Left ventricle myocardium superior (tissue), 1 donor: Measurements from ENCODE around the gene JADE3. TPM values are rescaled to one million over a fixed set of nuclear protein-coding genes. Genes with fewer than 3 reads are reported as not detected.
A peak's percentile ranks its signal among the peaks of the same experiment; 100 is the strongest.

Source experiments
- ATAC-seq: fragments of 200-7000 bp; cut with Tn5 transposase; one replicate; pipeline ENCODE4 v1.9.1; 2020; ENCODE audit warnings: mild to moderate bottlenecking, moderate library complexity
- DNase-seq: peaks from one replicate; pipeline ENCODE4 v3.0.0-alpha.2; 2020
- intact Hi-C: fragments of 100-400 bp; cut with micrococcal nuclease; formaldehyde crosslinking; loops from one replicate; pipeline ENCODE4 v1.11.0; 2022
- long read RNA-seq: library from polyadenylated mRNA; unstranded; transcript quantifications from one replicate; pipeline ENCODE4 v2.0.0, GENCODE V29; 2021
- total RNA-seq: library from RNA; stranded (reverse); fragmentation: NEBNext Ultra II Directional; extraction: Animal tissue kit (Norgen Biotek cat#: 25700); gene quantifications from one replicate; pipeline ENCODE4 v1.2.1, GENCODE V29; 2021
- donor health status: DM: no; HTN: yes; CAD: no; lungs with severe emphysema.

JADE3 gene
- total RNA-seq, result 9.5 TPM
- long read RNA-seq, partial matches to known transcripts, result 5 of 5 reads
- long read RNA-seq, other reads (novel, unspliced or antisense), result 0 of 5 reads

- ATAC-seq (peak; percentile 95), DNase-seq (peak; percentile 86)
- intact Hi-C loops, result no loop called here
These were observed at the start of gene JADE3 for GRCh38 chrX:46912098-46912602. Gene JADE3 (plus strand): TSS chrX:46912421. CDS start chrX:46984895, 72,474 bp downstream.

DNA sequence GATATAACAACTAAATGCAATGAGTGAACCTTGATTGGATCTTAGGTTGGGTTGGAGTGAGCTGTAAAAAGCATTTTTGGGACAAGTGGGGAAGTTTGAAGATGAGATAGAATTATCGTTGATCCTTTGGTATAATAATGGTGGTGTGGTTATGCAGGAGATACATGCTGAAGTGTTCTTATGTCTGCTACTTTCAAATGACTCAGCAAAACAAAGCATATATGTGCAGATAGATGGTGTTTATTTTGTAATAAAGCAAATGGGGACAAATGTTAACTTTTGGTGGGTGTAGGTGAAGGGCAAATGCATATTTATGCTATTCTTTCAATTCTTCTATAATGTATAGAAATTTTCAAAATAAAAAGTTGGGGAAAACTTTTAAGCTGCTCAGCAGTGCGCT, 49.1 kb upstream of the JADE3 start:
- ATAC-seq, result no peak
- DNase-seq, result no peak
- intact Hi-C loops, result no loop called here

GRCh38 chrX:46864606-46865005, 47.6 kb upstream of the JADE3 start:
- intact Hi-C loops, result no loop called here

DNA sequence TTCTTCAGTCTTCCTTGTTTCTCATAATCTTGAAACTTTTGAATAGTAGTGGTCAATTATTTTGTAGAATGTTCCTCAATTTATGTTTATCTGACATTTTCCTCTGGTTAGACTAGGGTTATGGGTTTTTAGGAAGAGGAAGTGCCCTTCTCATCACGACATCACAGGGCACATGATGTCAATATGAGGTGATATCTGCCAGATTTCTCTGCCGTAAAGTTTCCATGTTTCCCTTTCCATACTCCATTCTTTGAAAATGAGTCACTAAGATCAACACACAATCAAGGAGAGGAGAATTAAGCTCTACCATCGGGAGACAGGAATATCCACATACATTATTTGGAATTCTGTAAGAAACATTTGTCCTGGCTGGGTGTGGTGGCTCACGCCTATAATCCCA, 46.9 kb upstream of the JADE3 start:
- intact Hi-C loops, result no loop called here
- DNase-seq, result no peak

More at GRCh38 chrX:46864606-46865005, 47.6 kb upstream of the JADE3 start:
- ATAC-seq (no peak), DNase-seq (no peak)

GRCh38 chrX:46866726-46867125, 45.5 kb upstream of the JADE3 start:
- no peak for ATAC-seq
- DNase-seq, result no peak
- intact Hi-C loops, result no loop called here

More for the DNA sequence above, 46.9 kb upstream of the JADE3 start:
- ATAC-seq, result no peak

DNA sequence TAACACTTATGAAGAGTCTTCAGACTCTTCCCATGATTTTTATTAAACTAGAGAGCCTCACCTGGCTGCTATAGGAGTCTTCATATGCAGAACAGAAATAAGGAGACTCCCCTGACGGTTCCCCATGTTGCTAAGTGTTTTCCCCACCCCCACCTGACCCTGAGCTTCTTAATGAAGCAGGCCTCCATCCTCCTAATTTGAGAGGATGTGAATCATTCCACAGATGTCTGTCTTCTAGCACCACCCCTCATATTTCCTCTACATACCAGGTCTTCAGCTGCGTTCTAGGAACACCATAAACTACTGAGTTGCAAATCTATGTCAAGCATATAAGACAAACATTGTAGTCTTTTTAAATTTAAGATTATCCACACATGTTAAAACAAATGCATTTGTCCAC, 38.5 kb upstream of the JADE3 start:
- intact Hi-C loops, result no loop called here
- ATAC-seq (no peak), DNase-seq (no peak)

- DNase-seq (no peak), ATAC-seq (no peak)
- intact Hi-C loops, result no loop called here
These were observed 35.3 kb upstream of the JADE3 start for GRCh38 chrX:46876901-46877300.

- intact Hi-C loops, result no loop called here
- DNase-seq, result no peak
- no peak for ATAC-seq
These were observed 30.0 kb upstream of the JADE3 start for GRCh38 chrX:46882266-46882665.

DNA sequence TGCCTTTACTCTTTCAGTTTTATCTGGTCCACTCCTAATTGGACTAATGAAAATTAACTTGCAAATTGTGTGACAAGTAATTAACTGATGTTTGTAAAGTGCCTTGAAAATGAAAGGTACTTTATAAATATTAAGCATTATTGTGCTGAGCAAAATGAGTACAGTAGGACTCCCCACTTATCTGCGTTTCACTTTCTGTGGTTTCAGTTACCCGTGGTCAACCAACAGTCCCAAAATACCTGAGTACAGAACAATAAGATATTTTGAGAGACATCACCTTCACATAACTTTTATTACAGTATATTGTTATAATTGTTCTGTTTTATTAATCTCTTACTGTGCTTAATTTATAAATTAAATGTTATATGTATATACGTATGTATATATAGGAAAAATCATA, 27.4 kb upstream of the JADE3 start:
- intact Hi-C loops, result no loop called here
- ATAC-seq, result no peak
- no peak for DNase-seq

DNA sequence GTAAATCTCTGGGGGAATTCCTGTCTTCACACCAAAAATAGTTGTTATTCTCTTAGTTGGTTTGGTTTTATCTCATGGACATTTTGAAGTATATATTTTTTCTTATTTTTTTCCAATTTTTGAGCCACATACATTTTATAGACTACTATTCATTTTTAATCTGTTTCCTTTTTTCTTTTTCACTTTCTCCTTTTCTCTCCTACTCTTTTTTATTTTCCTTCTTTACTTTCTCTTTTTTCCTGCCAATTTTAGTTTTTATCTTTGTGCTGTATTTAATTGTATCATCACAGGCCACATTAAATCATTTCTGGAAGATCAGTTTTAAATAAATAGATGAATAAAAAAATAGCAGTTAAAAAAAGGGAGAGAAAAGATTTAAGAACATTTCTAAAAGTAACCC, 14.0 kb upstream of the JADE3 start:
- intact Hi-C loops, result no loop called here
- ATAC-seq (no peak), DNase-seq (no peak)

- ATAC-seq (peak; percentile 99), DNase-seq (peak; percentile 86)
- intact Hi-C loops, result loop anchor here (5.0 to 10.0 kb wide), 2 partner anchors 74 to 131 kb away; no protein-coding TSS in a partner anchor
These were observed 8.6 kb upstream of the JADE3 start for GRCh38 chrX:46903458-46904242.

DNA sequence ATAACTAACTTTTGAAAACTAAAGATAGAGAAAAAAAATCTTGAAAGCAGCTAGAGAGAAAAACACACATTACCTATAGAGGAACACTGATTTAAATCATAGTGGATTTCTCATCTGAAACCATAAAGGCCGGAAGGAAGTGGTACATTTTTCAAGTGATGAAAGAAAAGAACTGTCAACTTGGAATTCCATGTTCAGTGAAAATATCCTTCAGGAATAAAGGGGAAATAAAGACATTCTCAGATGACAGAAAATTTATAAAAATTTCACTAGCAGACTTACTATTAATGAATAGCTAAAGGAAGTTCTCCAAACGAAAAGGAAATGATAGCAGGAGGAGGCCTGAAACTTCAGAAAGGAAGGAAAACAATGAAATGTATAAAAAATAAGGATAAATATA, 7.6 kb upstream of the JADE3 start:
- intact Hi-C loops, result loop anchor here (5.0 to 10.0 kb wide), 2 partner anchors 73 to 130 kb away; no protein-coding TSS in a partner anchor
- DNase-seq, result no peak
- no peak for ATAC-seq

- DNase-seq (no peak), ATAC-seq (no peak)
- intact Hi-C loops, result no loop called here
These were observed 1.8 kb upstream of the JADE3 start for GRCh38 chrX:46910415-46910814.

- intact Hi-C loops, result no loop called here
- ATAC-seq, result peak; percentile 67
- peak; percentile 63 for DNase-seq
These were observed 626 bp downstream of the JADE3 start for GRCh38 chrX:46912603-46913491.

DNA sequence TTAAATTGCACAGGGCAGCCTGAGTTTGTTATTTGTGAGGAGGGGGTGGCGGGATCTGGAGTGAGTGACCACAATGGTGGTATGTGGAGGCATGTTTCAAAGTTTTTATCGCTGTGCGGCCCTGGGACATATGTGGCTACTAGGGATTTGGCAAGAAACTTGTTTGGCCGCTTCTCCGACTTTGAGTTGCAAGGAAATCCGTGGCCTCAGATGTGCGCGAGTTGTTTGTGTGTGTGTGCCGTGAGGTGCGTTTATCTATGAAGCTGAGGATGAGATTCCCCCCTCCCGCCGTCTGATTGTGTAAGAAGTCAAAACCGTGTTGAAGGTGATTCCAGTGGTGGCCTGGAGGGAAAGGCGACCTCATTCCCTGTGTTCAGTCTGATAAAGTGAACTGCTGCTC, 1.4 kb downstream of the JADE3 start:
- no peak for DNase-seq
- peak; percentile 13 for ATAC-seq
- intact Hi-C loops, result no loop called here

DNA sequence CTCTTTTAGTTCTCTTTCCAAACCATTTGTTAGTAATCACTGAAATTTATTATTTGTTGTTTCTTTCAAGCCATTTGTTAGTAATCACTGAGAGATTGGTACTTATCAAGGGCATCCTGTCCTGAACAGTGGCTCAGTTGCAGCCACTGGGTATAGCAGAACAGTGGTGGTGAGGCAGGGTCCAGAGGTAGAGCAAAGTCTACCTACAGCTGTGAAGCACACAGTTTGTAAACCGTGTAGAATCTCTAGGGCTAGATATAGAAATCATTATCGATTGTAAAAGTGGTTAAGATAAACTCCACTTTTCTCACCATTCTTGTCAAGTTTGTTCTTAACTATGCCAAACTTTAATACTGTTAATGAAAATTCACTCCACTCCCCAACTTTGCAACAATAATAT, 4.1 kb downstream of the JADE3 start:
- DNase-seq (no peak), ATAC-seq (no peak)
- intact Hi-C loops, result no loop called here

DNA sequence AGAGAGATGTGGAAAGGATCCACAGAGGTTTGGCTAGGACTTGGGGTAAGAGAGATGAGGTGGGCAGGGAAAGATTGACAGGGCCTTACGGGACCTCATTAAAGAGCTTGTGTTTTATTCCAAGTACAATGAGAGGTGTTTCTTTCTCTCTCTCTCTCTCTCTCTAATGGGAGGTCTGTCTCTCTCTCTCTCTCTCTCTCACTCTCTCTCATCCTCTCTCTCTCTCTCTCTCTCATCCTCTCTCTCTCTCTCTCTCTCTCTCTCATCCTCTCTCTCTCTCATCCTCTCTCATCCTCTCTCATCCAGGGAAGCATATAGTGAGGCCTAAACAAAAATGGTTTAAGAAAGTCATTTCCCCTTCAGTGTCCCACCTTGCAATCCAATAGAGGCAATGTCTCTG, 5.4 kb downstream of the JADE3 start:
- DNase-seq, result no peak
- intact Hi-C loops, result no loop called here
- no peak for ATAC-seq

GRCh38 chrX:46918434-46918833, 6.2 kb downstream of the JADE3 start:
- ATAC-seq, result no peak
- no peak for DNase-seq
- intact Hi-C loops, result no loop called here

DNA sequence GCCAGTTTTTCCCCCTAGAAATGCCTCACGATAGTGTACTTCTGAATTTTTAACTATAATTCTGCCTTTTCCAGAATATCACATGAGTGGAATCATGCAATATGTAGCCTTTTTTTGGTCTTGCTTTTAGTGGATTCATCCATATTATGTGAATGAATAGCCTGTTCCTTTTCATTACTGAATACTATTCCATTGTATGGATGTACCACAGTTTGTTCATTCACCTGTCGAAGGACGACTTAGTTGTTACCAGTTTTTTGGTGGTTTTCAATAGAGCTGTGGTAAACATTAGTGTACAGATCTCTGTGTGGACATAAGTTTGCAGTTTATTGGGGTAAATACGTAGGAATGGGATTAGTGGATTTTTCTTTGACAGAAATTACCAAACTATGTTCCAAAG, 8.0 kb downstream of the JADE3 start:
- ATAC-seq (no peak), DNase-seq (no peak)
- intact Hi-C loops, result no loop called here

GRCh38 chrX:46922611-46923010, 10.4 kb downstream of the JADE3 start:
- ATAC-seq, result no peak
- no peak for DNase-seq
- intact Hi-C loops, result no loop called here
